ENCODE data around the gene PTPRO. TPM values are rescaled to one million over a fixed set of nuclear protein-coding genes. Genes with fewer than 3 reads are reported as not detected.

The PTPRO gene
- total and polyA plus RNA-seq, 4 donors: 2.6 to 11.7 (median 3.4) TPM

GRCh38 chr12:15544589-15544988 is 222.3 kb downstream of the PTPRO start:
- Histone ChIP-seq H3K27ac (ENCODE audit: low read depth in 1 of 2, low read length in 1 of 2) (no peak overlapping the region), H3K9ac (ENCODE audit: insufficient read depth in 1 of 2, low read length in 2 of 2) (no peak overlapping the region), H3K27me3 (ENCODE audit: control insufficient read depth in 3 of 3, insufficient read depth in 3 of 3, low read length in 2 of 3) (no peaks in the 10 kb centered on the region), H3K4me1 (ENCODE audit: control insufficient read depth in 5 of 5, insufficient read depth in 5 of 5, low read length in 5 of 5) (no peaks in the 10 kb centered on the region), H3K36me3 (ENCODE audit: control insufficient read depth in 4 of 4, insufficient read depth in 4 of 4, low read length in 4 of 4) (no peaks in the 10 kb centered on the region), H3K4me3 (no peak overlapping the region), H3K9me3 (ENCODE audit: control insufficient read depth in 4 of 4, insufficient read depth in 3 of 4, low read length in 3 of 4) (no peaks in the 10 kb centered on the region)
- DNase-seq: no peak
- no peak for ATAC-seq (ENCODE audit: insufficient read depth, low FRiP score)
- no peak for TF ChIP-seq CTCF (IDR thresholded peaks at IDR 0.05; ENCODE audit: control extremely low read depth, extremely low read depth)

- ATAC-seq (ENCODE audit: insufficient read depth, low FRiP score): no peak
- H3K27ac ChIP-seq (ENCODE audit: low read depth in 1 of 2, low read length in 1 of 2): peak overlapping the region in 1 of 2 donors; percentile 51
Measured at GRCh38 chr12:15545334-15545733, 223.0 kb downstream of the PTPRO start.

GRCh38 chr12:15546102-15546701 is 223.9 kb downstream of the PTPRO start:
- no peak overlapping the region for H3K27ac ChIP-seq (ENCODE audit: low read depth in 1 of 2, low read length in 1 of 2)
- H3K36me3 ChIP-seq (ENCODE audit: control insufficient read depth in 4 of 4, insufficient read depth in 4 of 4, low read length in 4 of 4): no peaks in the 10 kb centered on the region
- WGBS, 2 donors: 57 to 63% methylated on average over 1 of the region's 1 CpG
- no peak overlapping the region for H3K4me3 ChIP-seq
- no peaks in the 10 kb centered on the region for H3K27me3 ChIP-seq (ENCODE audit: control insufficient read depth in 3 of 3, insufficient read depth in 3 of 3, low read length in 2 of 3)
- DNase-seq (no peak), ATAC-seq (ENCODE audit: insufficient read depth, low FRiP score) (no peak)
- no peaks in the 10 kb centered on the region for H3K4me1 ChIP-seq (ENCODE audit: control insufficient read depth in 5 of 5, insufficient read depth in 5 of 5, low read length in 5 of 5)
- no peak for TF ChIP-seq CTCF (IDR thresholded peaks at IDR 0.05; ENCODE audit: control extremely low read depth, extremely low read depth)
- H3K9me3 ChIP-seq (ENCODE audit: control insufficient read depth in 4 of 4, insufficient read depth in 3 of 4, low read length in 3 of 4): no peaks in the 10 kb centered on the region
- H3K9ac ChIP-seq (ENCODE audit: insufficient read depth in 1 of 2, low read length in 2 of 2): no peak overlapping the region

More at GRCh38 chr12:15545334-15545733, 223.0 kb downstream of the PTPRO start:
- TF ChIP-seq CTCF (IDR thresholded peaks at IDR 0.05; ENCODE audit: control extremely low read depth, extremely low read depth): no peak
- Histone ChIP-seq H3K9me3 (ENCODE audit: control insufficient read depth in 4 of 4, insufficient read depth in 3 of 4, low read length in 3 of 4) (no peaks in the 10 kb centered on the region), H3K27me3 (ENCODE audit: control insufficient read depth in 3 of 3, insufficient read depth in 3 of 3, low read length in 2 of 3) (no peaks in the 10 kb centered on the region), H3K36me3 (ENCODE audit: control insufficient read depth in 4 of 4, insufficient read depth in 4 of 4, low read length in 4 of 4) (no peaks in the 10 kb centered on the region), H3K9ac (ENCODE audit: insufficient read depth in 1 of 2, low read length in 2 of 2) (no peak overlapping the region), H3K4me1 (ENCODE audit: control insufficient read depth in 5 of 5, insufficient read depth in 5 of 5, low read length in 5 of 5) (no peaks in the 10 kb centered on the region), H3K4me3 (no peak overlapping the region)
- no peak for DNase-seq
- 70 to 71% methylated on average over 1 of the region's 1 CpG for WGBS, 2 donors

GRCh38 chr12:15547063-15547462 is 224.8 kb downstream of the PTPRO start:
- TF ChIP-seq CTCF (IDR thresholded peaks at IDR 0.05; ENCODE audit: control extremely low read depth, extremely low read depth): no peak
- no peak overlapping the region for H3K27ac ChIP-seq (ENCODE audit: low read depth in 1 of 2, low read length in 1 of 2)

More at GRCh38 chr12:15547063-15547462, 224.8 kb downstream of the PTPRO start:
- Histone ChIP-seq H3K4me3 (no peak overlapping the region), H3K9ac (ENCODE audit: insufficient read depth in 1 of 2, low read length in 2 of 2) (no peak overlapping the region), H3K27me3 (ENCODE audit: control insufficient read depth in 3 of 3, insufficient read depth in 3 of 3, low read length in 2 of 3) (no peaks in the 10 kb centered on the region), H3K36me3 (ENCODE audit: control insufficient read depth in 4 of 4, insufficient read depth in 4 of 4, low read length in 4 of 4) (no peaks in the 10 kb centered on the region), H3K4me1 (ENCODE audit: control insufficient read depth in 5 of 5, insufficient read depth in 5 of 5, low read length in 5 of 5) (no peaks in the 10 kb centered on the region), H3K9me3 (ENCODE audit: control insufficient read depth in 4 of 4, insufficient read depth in 3 of 4, low read length in 3 of 4) (no peaks in the 10 kb centered on the region)
- WGBS, 2 donors: 79 to 85% methylated on average over 5 of the region's 5 CpGs
- ATAC-seq (ENCODE audit: insufficient read depth, low FRiP score) (no peak), DNase-seq (no peak)
